ENCODE results near the gene ROR2.
A peak's percentile ranks its signal among the peaks of the same experiment; 100 is the strongest.

ROR2 gene

GRCh38 chr9:91736898-91737601, 213.0 kb downstream of the ROR2 start:
- no peak for DNase-seq (ENCODE audit: low read depth in 2 of 2)

GRCh38 chr9:91736311-91736710, 213.7 kb downstream of the ROR2 start:
- DNase-seq (ENCODE audit: low read depth in 2 of 2) = no peak

DNA sequence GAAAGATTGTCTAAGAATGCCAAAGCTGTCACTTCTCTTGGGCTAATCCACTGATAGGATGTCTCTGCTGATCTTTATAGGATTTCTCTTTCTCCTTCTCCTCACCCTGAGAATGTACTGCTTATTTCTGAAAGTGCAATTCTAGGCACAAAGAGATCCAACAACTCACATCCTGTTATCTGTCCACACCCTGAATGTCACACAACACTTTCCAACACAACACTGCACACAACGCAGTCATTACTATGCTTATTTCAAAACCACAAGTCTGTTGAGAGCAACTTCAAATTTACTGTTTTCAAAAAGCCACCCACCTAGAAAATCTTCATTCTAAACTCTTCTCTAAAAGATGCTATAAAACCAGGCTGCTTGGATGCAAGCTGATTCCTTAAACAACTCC, 215.0 kb downstream of the ROR2 start:
- no peak for DNase-seq (ENCODE audit: low read depth in 2 of 2)

DNA sequence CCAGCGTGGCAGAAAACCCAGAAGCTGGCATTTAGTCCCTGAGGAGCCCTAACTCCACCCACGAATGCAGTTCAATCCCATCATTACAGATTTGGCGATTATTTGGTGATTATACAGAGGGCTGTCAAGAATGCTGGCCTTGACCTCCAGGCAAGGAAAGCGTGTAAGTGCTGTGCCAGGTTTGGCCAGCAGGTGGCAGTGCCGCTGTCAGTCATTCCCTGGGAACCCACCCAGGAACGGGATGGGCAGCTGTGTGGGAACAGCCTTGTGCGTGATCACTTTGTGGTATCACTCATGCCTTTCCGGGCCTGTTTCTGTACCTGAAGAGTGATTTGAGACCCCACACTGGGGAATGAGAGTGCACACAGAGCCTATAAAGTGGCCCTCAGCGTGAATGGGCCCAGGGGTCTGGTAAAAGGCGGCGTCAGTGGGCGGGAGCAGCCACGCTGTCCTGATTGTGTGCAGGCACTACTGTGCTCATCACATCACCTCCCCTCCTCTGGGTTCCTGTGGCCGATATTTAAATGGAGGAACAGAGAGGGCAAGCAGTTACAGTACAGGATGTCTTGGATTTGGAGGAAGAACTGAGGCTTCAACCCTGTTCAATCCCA, 215.6 kb downstream of the ROR2 start:
- DNase-seq (ENCODE audit: low read depth in 2 of 2) = peak; percentile 54 to 56

DNA sequence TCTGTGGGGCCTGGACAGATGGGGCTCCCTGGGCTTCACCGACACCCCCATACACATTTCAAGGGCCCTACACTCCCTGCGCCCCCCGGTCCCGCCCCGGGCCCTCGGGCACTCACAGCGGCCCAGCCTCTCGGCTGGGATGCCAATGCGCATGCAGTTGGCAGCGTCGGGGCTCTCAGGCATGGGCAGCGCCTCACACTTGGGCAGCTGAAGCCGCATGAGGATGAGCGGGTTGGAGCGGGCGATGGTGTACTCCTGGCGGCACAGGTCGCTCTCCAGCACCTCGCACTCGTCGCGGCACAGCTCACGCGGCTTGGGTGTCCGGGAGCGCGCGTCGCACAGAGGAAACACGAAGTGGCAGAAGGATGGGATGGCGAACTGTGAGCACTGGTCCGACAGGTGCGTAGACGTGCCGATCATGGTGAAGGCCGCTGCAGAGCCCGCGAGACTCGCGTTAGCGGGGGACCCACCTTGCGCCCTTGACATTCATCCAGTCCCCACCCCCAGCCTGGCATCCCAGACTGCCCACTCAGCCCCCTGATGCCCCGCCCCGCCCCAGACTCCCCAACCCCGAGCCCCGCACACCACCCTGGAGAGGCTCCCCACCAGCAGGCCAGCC, 216.9 kb downstream of the ROR2 start:
- DNase-seq (ENCODE audit: low read depth in 2 of 2) = no peak

DNA sequence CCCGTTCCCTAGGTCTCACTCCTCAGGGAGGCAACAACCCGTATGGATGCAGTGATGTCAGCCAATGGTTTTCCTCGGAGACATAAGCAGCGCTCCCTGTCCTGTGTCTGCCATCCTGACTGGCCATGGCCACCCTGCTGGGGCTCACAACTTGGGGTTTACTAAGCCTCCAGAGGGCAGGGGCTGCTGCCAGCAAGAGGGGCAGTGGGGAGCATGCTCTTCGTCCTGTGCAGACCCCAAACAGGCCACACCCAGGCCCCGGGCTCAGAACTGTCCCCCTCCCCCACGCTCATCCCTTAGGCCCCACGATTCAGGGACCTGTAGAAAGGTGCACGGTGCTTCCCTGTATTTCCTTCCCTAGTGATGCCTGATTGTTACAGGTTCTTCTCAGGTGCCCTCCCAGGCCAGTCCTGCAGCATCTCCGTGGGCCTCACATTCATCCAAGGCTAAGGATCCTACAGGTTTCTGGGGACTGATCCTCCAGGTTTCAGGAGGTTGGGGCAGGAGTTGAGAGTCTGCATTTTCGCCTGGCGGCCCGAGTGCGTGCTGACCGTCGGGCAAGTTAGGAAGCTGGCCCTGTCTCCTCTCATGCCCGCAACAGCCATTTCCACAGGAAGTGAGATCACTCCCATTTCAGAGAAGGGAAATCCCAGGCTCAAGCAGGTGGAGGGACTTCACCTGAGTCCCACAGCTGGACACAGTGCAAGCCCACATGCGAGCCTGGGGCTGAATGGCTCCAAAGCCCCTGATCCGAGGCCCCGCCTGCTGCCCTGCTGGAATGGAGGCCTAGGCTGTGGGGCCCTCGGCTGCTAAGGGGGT, 217.6 kb downstream of the ROR2 start:
- no peak for DNase-seq (ENCODE audit: low read depth in 2 of 2)

- no peak for DNase-seq (ENCODE audit: low read depth in 2 of 2)
Measured at GRCh38 chr9:91730806-91731205, 219.2 kb downstream of the ROR2 start.

DNA sequence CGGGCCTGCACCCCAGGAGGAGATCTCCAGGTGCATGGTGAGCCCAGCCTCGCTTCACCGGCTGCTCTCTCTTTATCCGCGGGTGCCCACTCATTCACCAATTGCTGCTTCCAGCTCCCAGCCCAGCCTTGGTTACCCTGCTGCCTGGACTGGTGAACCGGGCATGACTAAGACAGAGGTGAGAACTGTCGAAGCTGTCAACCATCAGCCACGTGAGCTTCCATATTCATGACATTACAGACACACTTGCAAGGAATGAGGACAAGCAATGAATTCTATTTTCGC, 220.5 kb downstream of the ROR2 start:
- DNase-seq (ENCODE audit: low read depth in 2 of 2) = no peak

- no peak for DNase-seq (ENCODE audit: low read depth in 2 of 2)
Measured at GRCh38 chr9:91727972-91728371, 222.1 kb downstream of the ROR2 start.

DNA sequence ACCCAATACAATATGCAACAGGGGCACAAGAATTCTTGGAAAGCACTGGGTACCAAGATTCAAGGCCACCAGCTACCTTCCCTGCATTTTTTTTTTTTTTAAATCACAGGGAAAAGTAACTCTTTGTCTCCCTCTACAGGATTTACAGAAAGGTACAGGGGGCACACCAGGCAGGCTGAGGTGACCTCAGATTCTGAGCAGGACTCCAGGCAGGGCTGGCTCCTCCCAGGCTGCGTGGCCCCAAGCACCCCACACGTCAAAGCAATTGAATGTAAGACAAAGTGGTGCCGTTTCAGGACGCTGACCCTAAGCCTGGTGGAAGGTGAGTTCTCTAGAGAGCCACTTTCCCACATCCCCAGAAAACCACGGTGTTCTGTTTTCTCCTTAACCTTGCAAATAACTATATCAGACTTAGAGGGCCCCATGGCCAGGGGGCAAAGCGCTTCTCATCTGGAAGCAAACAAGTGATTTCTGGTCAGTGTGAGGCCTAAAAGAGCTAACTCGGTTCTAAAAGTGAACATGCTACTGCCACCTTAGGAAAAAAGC, 222.6 kb downstream of the ROR2 start:
- DNase-seq (ENCODE audit: low read depth in 2 of 2) = peak in 1 of 2 donors; percentile 20

- DNase-seq (ENCODE audit: low read depth in 2 of 2) = no peak
Measured at GRCh38 chr9:91726406-91727100, 223.5 kb downstream of the ROR2 start.

DNA sequence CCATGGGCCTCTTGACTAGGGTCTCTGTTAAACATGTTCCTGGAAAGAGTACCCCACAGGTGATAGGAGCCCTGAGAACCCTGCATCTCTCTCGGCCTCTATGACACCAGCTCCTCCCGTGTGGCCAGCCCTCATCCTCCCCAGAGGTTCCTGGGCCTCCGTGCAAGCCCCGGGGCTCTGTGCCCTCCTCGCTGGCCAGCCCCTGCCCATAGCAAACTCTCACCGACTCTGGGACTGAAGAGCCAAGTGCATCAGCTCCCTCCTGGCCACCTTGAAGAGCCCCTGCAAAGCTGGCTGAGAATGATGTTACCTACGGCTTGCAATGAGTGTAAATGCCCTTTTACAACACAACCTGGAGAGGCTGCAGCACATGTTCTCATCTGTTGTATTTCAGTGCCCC, 224.4 kb downstream of the ROR2 start:
- no peak for DNase-seq (ENCODE audit: low read depth in 2 of 2)

DNA sequence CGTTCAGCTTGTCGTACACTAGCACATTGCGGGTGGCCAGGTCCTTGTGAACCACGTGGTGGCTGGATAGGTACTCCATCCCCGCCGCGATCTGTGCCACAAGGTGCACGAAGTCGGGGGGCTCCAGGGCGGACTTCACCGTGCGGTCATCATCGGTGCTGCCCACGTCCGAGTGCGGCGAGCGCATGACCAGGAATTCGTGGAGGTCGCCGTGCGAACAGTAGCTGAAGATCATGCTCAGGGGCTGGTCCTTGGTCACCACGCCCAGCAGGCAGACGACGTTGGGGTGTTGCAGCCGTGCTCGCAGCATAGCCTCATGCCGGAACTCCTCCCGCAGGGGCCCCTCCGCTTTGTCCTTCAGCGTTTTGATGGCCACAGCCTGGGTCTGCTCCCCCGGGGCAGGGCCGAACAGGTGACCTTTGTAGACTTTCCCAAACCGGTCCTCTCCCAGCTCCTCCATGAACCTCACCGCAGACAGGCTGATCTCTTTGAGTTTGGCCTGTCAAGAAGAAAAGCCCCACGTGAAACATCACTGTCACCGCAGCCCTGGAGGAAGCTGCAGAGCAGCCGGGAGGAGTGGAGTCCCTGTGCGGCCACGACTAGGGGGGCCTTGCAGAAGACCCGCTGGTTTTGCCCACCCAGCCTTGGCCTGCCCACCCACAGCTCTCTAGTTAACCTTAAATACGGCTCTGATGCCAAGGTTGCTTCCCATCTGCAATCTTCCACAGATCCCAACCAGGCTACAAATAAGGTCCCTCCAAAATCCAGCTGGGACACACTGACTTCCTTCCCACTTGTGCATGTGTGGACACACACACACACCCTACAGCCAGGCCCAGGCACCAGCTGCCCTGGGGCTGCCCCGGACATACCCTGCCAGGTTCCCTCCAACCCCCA, 225.2 kb downstream of the ROR2 start:
- no peak for DNase-seq (ENCODE audit: low read depth in 2 of 2)

- DNase-seq (ENCODE audit: low read depth in 2 of 2) = no peak
Measured at GRCh38 chr9:91724068-91724440, 226.0 kb downstream of the ROR2 start.

DNA sequence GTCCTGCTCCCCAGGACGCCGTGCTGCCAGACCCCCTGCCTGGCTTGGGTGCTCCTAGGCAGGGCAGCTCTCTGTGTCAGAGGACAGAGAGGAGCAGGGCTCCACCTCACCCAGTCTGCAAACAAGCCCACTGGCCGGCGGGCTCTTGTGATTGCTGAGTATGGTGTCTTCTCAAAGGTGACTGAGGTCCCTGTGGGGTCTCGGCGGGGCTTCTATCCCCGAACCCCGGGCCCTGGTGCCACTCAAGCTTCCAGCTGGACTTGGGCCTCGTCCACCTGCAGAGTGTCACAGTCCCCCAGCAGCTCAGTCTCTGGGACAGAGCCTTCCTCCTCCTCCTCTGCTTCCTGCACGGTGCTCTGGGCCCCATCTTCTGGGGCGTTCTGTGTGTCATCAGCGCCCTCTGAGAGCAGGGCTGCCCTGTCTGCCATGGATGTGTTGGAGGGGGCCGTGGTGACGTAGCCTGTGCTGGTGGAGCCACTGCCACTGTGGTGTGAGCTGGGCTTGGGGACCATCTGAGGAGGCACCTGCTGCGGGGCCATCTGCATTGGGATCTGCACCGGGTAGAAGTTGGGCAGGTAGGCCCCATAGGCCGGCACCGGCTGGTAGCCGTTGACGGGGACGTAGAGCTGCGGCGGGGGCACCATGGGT, 226.5 kb downstream of the ROR2 start:
- DNase-seq (ENCODE audit: low read depth in 2 of 2) = no peak

DNA sequence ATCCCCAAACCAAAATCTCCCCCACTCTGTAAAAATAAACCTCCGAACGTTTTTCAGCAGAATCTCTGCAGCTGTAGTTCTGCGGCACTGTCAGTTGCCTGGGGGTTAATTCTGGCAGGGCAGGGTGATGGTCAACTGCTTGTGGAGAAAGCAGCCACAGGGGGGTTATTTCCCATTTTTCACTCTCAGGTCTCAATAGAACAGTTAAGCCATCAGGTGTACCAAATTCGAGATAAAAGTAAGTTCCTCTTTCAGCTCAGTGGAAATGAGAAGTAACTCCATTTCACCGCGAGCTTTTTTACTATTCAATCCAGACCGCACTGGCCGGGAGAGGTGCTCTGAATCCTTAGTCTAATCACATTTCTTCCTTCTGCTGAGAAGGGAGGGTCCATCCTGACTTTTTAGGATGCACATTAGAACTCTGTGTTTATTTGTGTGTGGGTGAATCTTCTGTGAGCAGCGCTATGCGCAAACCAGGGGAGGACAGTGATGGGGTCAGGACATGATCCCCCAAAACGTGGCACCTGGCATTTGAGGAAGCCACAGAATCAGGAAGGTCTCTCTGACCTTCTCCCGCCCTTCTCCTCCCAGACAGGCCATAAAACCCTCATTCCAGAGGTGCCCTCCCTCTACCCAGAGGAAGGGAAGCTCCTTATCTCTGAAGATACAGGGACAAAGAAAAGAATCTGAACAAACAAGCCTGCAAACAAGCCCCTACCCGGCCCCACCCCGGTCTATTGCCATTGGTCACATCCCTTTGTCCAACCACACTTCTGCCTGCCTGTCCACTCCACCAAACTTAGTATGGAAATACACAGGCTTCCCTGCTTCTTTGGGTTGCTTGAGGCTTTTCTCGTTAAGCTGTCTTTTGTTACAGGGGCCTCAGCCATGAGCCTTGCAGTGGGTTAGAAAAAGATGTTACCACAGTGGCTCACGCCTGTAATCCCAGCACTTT, 229.0 kb downstream of the ROR2 start:
- DNase-seq (ENCODE audit: low read depth in 2 of 2) = no peak

DNA sequence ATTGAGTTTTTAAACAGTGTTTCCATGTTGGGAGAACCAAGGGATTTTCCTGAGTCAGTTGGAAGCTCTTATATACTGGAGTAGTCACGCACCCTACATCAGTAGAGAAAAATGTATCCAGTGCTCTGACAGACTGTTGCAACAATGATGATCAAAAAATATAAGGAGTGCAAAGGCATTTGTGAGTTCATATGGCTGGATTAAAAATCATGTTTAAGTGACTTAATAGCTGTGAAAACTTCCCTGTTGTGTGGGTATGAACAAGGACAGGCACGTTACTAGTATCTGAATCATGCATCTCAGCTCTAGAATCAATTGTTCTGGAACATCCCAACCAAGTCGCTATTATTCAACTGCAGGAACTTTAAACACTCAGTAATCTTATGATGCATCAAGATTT, 229.7 kb downstream of the ROR2 start:
- DNase-seq (ENCODE audit: low read depth in 2 of 2) = no peak

- DNase-seq (ENCODE audit: low read depth in 2 of 2) = no peak
Measured at GRCh38 chr9:91718071-91718470, 232.0 kb downstream of the ROR2 start.

- DNase-seq (ENCODE audit: low read depth in 2 of 2) = no peak
Measured at GRCh38 chr9:91716815-91717214, 233.2 kb downstream of the ROR2 start.
